ENCODE data around the gene EPN3.

EPN3 gene

GRCh38 chr17:50584749-50585148, 52.2 kb downstream of the EPN3 start:
- Histone ChIP-seq H3K9me3 (ENCODE audit: control insufficient read depth, low read length) (no peaks in the 10 kb centered on the region), H3K36me3 (ENCODE audit: control insufficient read depth, insufficient read depth, low read length, severe bottlenecking) (no peaks in the 10 kb centered on the region), H3K9ac (ENCODE audit: low read length) (no peak overlapping the region), H3K4me3 (ENCODE audit: low read length) (no peak overlapping the region), H3K27me3 (replicated peaks; ENCODE audit: control insufficient read depth, insufficient read depth, low read length) (peaks cover 26% of the 10 kb centered on the region), H3K4me1 (ENCODE audit: control insufficient read depth, insufficient read depth, low read length) (peaks cover 9% of the 10 kb centered on the region)
- no peak for DNase-seq (ENCODE audit: low read depth)

- peaks cover 14% of the 10 kb centered on the region for H3K4me1 ChIP-seq (ENCODE audit: control insufficient read depth, insufficient read depth, low read length)
- no peak overlapping the region for H3K4me3 ChIP-seq (ENCODE audit: low read length)
These were observed 52.8 kb downstream of the EPN3 start for GRCh38 chr17:50585346-50585745.

GRCh38 chr17:50585891-50586290, 53.4 kb downstream of the EPN3 start:
- peaks cover 14% of the 10 kb centered on the region for H3K4me1 ChIP-seq (ENCODE audit: control insufficient read depth, insufficient read depth, low read length)
- no peak for DNase-seq (ENCODE audit: low read depth)
- H3K4me3 ChIP-seq (ENCODE audit: low read length) = no peak overlapping the region

More at GRCh38 chr17:50585346-50585745, 52.8 kb downstream of the EPN3 start:
- peaks cover 26% of the 10 kb centered on the region for H3K27me3 ChIP-seq (replicated peaks; ENCODE audit: control insufficient read depth, insufficient read depth, low read length)
- no peaks in the 10 kb centered on the region for H3K36me3 ChIP-seq (ENCODE audit: control insufficient read depth, insufficient read depth, low read length, severe bottlenecking)
- H3K9me3 ChIP-seq (ENCODE audit: control insufficient read depth, low read length) = no peaks in the 10 kb centered on the region
- DNase-seq (ENCODE audit: low read depth) = no peak
- H3K9ac ChIP-seq (ENCODE audit: low read length) = no peak overlapping the region

GRCh38 chr17:50586421-50587247, 54.1 kb downstream of the EPN3 start:
- no peak for DNase-seq (ENCODE audit: low read depth)
- Histone ChIP-seq H3K4me1 (ENCODE audit: control insufficient read depth, insufficient read depth, low read length) (peaks cover 14% of the 10 kb centered on the region), H3K36me3 (ENCODE audit: control insufficient read depth, insufficient read depth, low read length, severe bottlenecking) (no peaks in the 10 kb centered on the region), H3K4me3 (ENCODE audit: low read length) (no peak overlapping the region), H3K9me3 (ENCODE audit: control insufficient read depth, low read length) (no peaks in the 10 kb centered on the region), H3K9ac (ENCODE audit: low read length) (no peak overlapping the region), H3K27me3 (replicated peaks; ENCODE audit: control insufficient read depth, insufficient read depth, low read length) (peaks cover 23% of the 10 kb centered on the region)

More at GRCh38 chr17:50585891-50586290, 53.4 kb downstream of the EPN3 start:
- Histone ChIP-seq H3K9ac (ENCODE audit: low read length) (no peak overlapping the region), H3K27me3 (replicated peaks; ENCODE audit: control insufficient read depth, insufficient read depth, low read length) (peaks cover 24% of the 10 kb centered on the region), H3K9me3 (ENCODE audit: control insufficient read depth, low read length) (no peaks in the 10 kb centered on the region), H3K36me3 (ENCODE audit: control insufficient read depth, insufficient read depth, low read length, severe bottlenecking) (no peaks in the 10 kb centered on the region)

GRCh38 chr17:50587571-50587970, 55.0 kb downstream of the EPN3 start:
- Histone ChIP-seq H3K9me3 (ENCODE audit: control insufficient read depth, low read length) (no peaks in the 10 kb centered on the region), H3K4me1 (ENCODE audit: control insufficient read depth, insufficient read depth, low read length) (peaks cover 14% of the 10 kb centered on the region), H3K4me3 (ENCODE audit: low read length) (no peak overlapping the region), H3K9ac (ENCODE audit: low read length) (no peak overlapping the region), H3K27me3 (replicated peaks; ENCODE audit: control insufficient read depth, insufficient read depth, low read length) (peaks cover 14% of the 10 kb centered on the region), H3K36me3 (ENCODE audit: control insufficient read depth, insufficient read depth, low read length, severe bottlenecking) (no peaks in the 10 kb centered on the region)
- DNase-seq (ENCODE audit: low read depth) = no peak

- H3K9me3 ChIP-seq (ENCODE audit: control insufficient read depth, low read length) = no peaks in the 10 kb centered on the region
- no peak overlapping the region for H3K9ac ChIP-seq (ENCODE audit: low read length)
- H3K4me1 ChIP-seq (ENCODE audit: control insufficient read depth, insufficient read depth, low read length) = peaks cover 14% of the 10 kb centered on the region
- DNase-seq (ENCODE audit: low read depth) = no peak
- no peaks in the 10 kb centered on the region for H3K36me3 ChIP-seq (ENCODE audit: control insufficient read depth, insufficient read depth, low read length, severe bottlenecking)
- H3K4me3 ChIP-seq (ENCODE audit: low read length) = no peak overlapping the region
- peaks cover 14% of the 10 kb centered on the region for H3K27me3 ChIP-seq (replicated peaks; ENCODE audit: control insufficient read depth, insufficient read depth, low read length)
These were observed 56.0 kb downstream of the EPN3 start for GRCh38 chr17:50588391-50589049.

GRCh38 chr17:50589095-50589705, 56.7 kb downstream of the EPN3 start:
- Histone ChIP-seq H3K4me3 (ENCODE audit: low read length) (no peak overlapping the region), H3K36me3 (ENCODE audit: control insufficient read depth, insufficient read depth, low read length, severe bottlenecking) (no peaks in the 10 kb centered on the region), H3K27me3 (replicated peaks; ENCODE audit: control insufficient read depth, insufficient read depth, low read length) (peaks cover 9% of the 10 kb centered on the region), H3K4me1 (ENCODE audit: control insufficient read depth, insufficient read depth, low read length) (peaks cover 14% of the 10 kb centered on the region), H3K9me3 (ENCODE audit: control insufficient read depth, low read length) (no peaks in the 10 kb centered on the region), H3K9ac (ENCODE audit: low read length) (no peak overlapping the region)
- DNase-seq (ENCODE audit: low read depth) = no peak

- H3K27me3 ChIP-seq (replicated peaks; ENCODE audit: control insufficient read depth, insufficient read depth, low read length) = peaks cover 14% of the 10 kb centered on the region
- no peaks in the 10 kb centered on the region for H3K9me3 ChIP-seq (ENCODE audit: control insufficient read depth, low read length)
- H3K4me3 ChIP-seq (ENCODE audit: low read length) = no peak overlapping the region
- H3K36me3 ChIP-seq (ENCODE audit: control insufficient read depth, insufficient read depth, low read length, severe bottlenecking) = no peaks in the 10 kb centered on the region
- no peak overlapping the region for H3K9ac ChIP-seq (ENCODE audit: low read length)
- peaks cover 14% of the 10 kb centered on the region for H3K4me1 ChIP-seq (ENCODE audit: control insufficient read depth, insufficient read depth, low read length)
- no peak for DNase-seq (ENCODE audit: low read depth)
These were observed 58.6 kb downstream of the EPN3 start for GRCh38 chr17:50590946-50591737.

GRCh38 chr17:50593321-50593720, 60.8 kb downstream of the EPN3 start:
- Histone ChIP-seq H3K36me3 (ENCODE audit: control insufficient read depth, insufficient read depth, low read length, severe bottlenecking) (no peaks in the 10 kb centered on the region), H3K4me3 (ENCODE audit: low read length) (no peak overlapping the region), H3K4me1 (ENCODE audit: control insufficient read depth, insufficient read depth, low read length) (peaks cover 14% of the 10 kb centered on the region), H3K9ac (ENCODE audit: low read length) (no peak overlapping the region), H3K9me3 (ENCODE audit: control insufficient read depth, low read length) (no peaks in the 10 kb centered on the region), H3K27me3 (replicated peaks; ENCODE audit: control insufficient read depth, insufficient read depth, low read length) (peaks cover 4% of the 10 kb centered on the region)
- no peak for DNase-seq (ENCODE audit: low read depth)

Measured in adipocyte (in vitro differentiated cells).